ENCODE results near the gene ACTG1.

Gene ACTG1

GRCh38 chr17:81523402-81524038 is 10.9 kb upstream of the ACTG1 start:
- Histone ChIP-seq H3K14ac (ENCODE audit: low read length in 2 of 2) (peak overlapping the region in 1 of 2 experiments; percentile 61), H3K18ac (ENCODE audit: low read depth in 1 of 2, low read length in 2 of 2) (peak overlapping the region in 1 of 2 experiments; percentile 53), H3K79me1 (replicated peaks; ENCODE audit: low read length, poor library complexity, severe bottlenecking) (peaks cover 4% of the 10 kb centered on the region), H3K9me3 (ENCODE audit: control insufficient read depth, low read length) (no peaks in the 10 kb centered on the region), H3K4me3 (ENCODE audit: insufficient read depth in 1 of 2, low read depth in 1 of 2, low read length in 2 of 2) (peak overlapping the region in 1 of 2 experiments; percentile 60), H3K9ac (ENCODE audit: low read length) (peak overlapping the region; percentile 61), H2BK15ac (ENCODE audit: low read depth, poor library complexity, severe bottlenecking) (no peak overlapping the region), H2BK12ac (ENCODE audit: low read length in 2 of 2) (no peak overlapping the region), H2AFZ (ENCODE audit: low read depth, low read length) (no peak overlapping the region), H2AK5ac (ENCODE audit: low read length, severe bottlenecking) (peak overlapping the region; percentile 80), H3K27me3 (ENCODE audit: control insufficient read depth in 1 of 2, insufficient read depth in 1 of 2, low read length in 2 of 2) (peaks cover 0 to 39% of the 10 kb centered on the region in 2 experiments), H4K91ac (ENCODE audit: low read length) (peak overlapping the region; percentile 70), H3K36me3 (ENCODE audit: control insufficient read depth in 1 of 2, insufficient read depth in 2 of 2, low read depth in 1 of 2, low read length in 2 of 2) (no peaks in the 10 kb centered on the region), H4K8ac (ENCODE audit: low read length) (no peak overlapping the region), H3K4ac (ENCODE audit: low read depth in 1 of 2, low read length in 2 of 2) (no peak overlapping the region), H2BK120ac (ENCODE audit: low read depth, low read length) (no peak overlapping the region), H2BK5ac (ENCODE audit: low read depth, low read length, poor library complexity, severe bottlenecking) (no peak overlapping the region), H3K4me2 (ENCODE audit: low read length, poor library complexity, severe bottlenecking) (peak overlapping the region; percentile 57), H3K23ac (ENCODE audit: low read length in 2 of 2) (no peak overlapping the region), H3K4me1 (ENCODE audit: control insufficient read depth, insufficient read depth, low read depth, low read length) (peaks cover 43% of the 10 kb centered on the region), H3K27ac (ENCODE audit: low read length, poor library complexity, severe bottlenecking) (peak overlapping the region; percentile 55)
- 63% methylated on average over 17 of the region's 17 CpGs for WGBS
- no peak for DNase-seq

GRCh38 chr17:81522491-81523401 is 10.1 kb upstream of the ACTG1 start:
- no peak overlapping the region for H2BK120ac ChIP-seq (ENCODE audit: low read depth, low read length)
- no peak overlapping the region for H2AFZ ChIP-seq (ENCODE audit: low read depth, low read length)
- H2BK15ac ChIP-seq (ENCODE audit: low read depth, poor library complexity, severe bottlenecking): no peak overlapping the region
- H3K4me3 ChIP-seq (ENCODE audit: insufficient read depth in 1 of 2, low read depth in 1 of 2, low read length in 2 of 2): peak overlapping the region in 1 of 2 experiments; percentile 60
- WGBS: 76% methylated on average over 19 of the region's 26 CpGs
- no peak overlapping the region for H3K14ac ChIP-seq (ENCODE audit: low read length in 2 of 2)
- peak overlapping the region; percentile 55 for H3K27ac ChIP-seq (ENCODE audit: low read length, poor library complexity, severe bottlenecking)
- peak overlapping the region; percentile 19 for H3K4me2 ChIP-seq (ENCODE audit: low read length, poor library complexity, severe bottlenecking)
- H4K91ac ChIP-seq (ENCODE audit: low read length): no peak overlapping the region
- H3K4me1 ChIP-seq (ENCODE audit: control insufficient read depth, insufficient read depth, low read depth, low read length): peaks cover 50% of the 10 kb centered on the region
- no peak overlapping the region for H3K4ac ChIP-seq (ENCODE audit: low read depth in 1 of 2, low read length in 2 of 2)
- H2AK5ac ChIP-seq (ENCODE audit: low read length, severe bottlenecking): peak overlapping the region; percentile 19
- peak overlapping the region; percentile 38 for H4K8ac ChIP-seq (ENCODE audit: low read length)
- H3K36me3 ChIP-seq (ENCODE audit: control insufficient read depth in 1 of 2, insufficient read depth in 2 of 2, low read depth in 1 of 2, low read length in 2 of 2): peaks cover 0 to 7% of the 10 kb centered on the region in 2 experiments
- DNase-seq: peak; percentile 56
- H3K9ac ChIP-seq (ENCODE audit: low read length): peak overlapping the region; percentile 61
- H2BK5ac ChIP-seq (ENCODE audit: low read depth, low read length, poor library complexity, severe bottlenecking): no peak overlapping the region
- H3K9me3 ChIP-seq (ENCODE audit: control insufficient read depth, low read length): no peaks in the 10 kb centered on the region
- peaks cover 4% of the 10 kb centered on the region for H3K79me1 ChIP-seq (replicated peaks; ENCODE audit: low read length, poor library complexity, severe bottlenecking)
- H3K18ac ChIP-seq (ENCODE audit: low read depth in 1 of 2, low read length in 2 of 2): no peak overlapping the region
- peak overlapping the region in 1 of 2 experiments; percentile 2 for H2BK12ac ChIP-seq (ENCODE audit: low read length in 2 of 2)
- H3K23ac ChIP-seq (ENCODE audit: low read length in 2 of 2): no peak overlapping the region
- H3K27me3 ChIP-seq (ENCODE audit: control insufficient read depth in 1 of 2, insufficient read depth in 1 of 2, low read length in 2 of 2): peaks cover 0 to 34% of the 10 kb centered on the region in 2 experiments

DNA sequence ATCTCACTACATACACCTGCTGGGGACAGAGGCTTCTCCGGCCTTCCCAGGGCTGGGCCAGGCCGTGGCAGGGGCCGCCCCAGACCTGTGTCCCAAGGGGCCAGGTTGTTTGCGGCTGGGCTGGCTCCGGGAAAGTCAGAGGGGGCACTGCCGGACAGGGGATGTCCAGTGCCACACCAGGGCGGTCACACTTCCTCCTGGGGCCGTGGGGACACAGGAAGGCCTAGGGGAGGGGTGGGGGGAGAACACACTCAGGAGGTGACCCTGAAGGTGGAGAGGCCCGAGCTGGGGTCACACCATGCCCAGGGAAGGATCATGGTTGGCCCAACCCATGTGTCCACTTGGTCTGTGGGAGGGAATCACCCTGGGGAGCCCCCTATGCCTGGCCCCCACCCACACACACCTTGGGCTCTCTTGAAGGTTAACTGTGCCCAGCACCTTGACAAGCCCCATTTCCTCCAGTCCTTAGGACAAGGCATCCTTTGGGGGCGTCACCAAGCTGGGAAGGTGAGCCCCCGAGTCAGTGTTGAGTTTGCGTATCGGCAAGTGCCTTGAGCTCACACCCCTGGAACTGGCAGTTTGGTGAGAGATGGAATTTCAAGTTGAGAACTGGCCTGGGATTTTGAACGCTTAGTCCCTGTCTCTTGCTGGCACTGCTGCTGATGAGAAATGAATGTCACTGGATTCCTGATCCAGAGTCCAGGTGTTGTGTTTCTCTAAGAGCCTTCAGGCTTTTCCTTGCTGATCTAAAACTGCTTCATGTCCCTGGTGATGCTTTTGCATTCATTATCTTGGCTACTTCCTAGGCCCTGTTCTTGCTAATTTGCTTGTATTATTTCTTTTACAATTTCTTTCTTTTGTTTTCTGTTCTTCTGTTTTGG is 7.7 kb upstream of the ACTG1 start:
- Histone ChIP-seq H3K36me3 (ENCODE audit: control insufficient read depth in 1 of 2, insufficient read depth in 2 of 2, low read depth in 1 of 2, low read length in 2 of 2) (peaks cover 3 to 21% of the 10 kb centered on the region in 2 experiments), H3K27ac (ENCODE audit: low read length, poor library complexity, severe bottlenecking) (no peak overlapping the region), H2BK12ac (ENCODE audit: low read length in 2 of 2) (no peak overlapping the region), H3K14ac (ENCODE audit: low read length in 2 of 2) (no peak overlapping the region), H3K9me3 (ENCODE audit: control insufficient read depth, low read length) (no peaks in the 10 kb centered on the region), H2BK15ac (ENCODE audit: low read depth, poor library complexity, severe bottlenecking) (no peak overlapping the region), H3K4me2 (ENCODE audit: low read length, poor library complexity, severe bottlenecking) (no peak overlapping the region), H4K8ac (ENCODE audit: low read length) (no peak overlapping the region), H3K18ac (ENCODE audit: low read depth in 1 of 2, low read length in 2 of 2) (no peak overlapping the region), H3K4me3 (ENCODE audit: insufficient read depth in 1 of 2, low read depth in 1 of 2, low read length in 2 of 2) (no peak overlapping the region), H2AFZ (ENCODE audit: low read depth, low read length) (no peak overlapping the region), H3K9ac (ENCODE audit: low read length) (peak overlapping the region; percentile 63), H3K79me1 (replicated peaks; ENCODE audit: low read length, poor library complexity, severe bottlenecking) (peaks cover 4% of the 10 kb centered on the region), H3K4ac (ENCODE audit: low read depth in 1 of 2, low read length in 2 of 2) (no peak overlapping the region), H2BK5ac (ENCODE audit: low read depth, low read length, poor library complexity, severe bottlenecking) (no peak overlapping the region), H4K91ac (ENCODE audit: low read length) (no peak overlapping the region), H3K27me3 (ENCODE audit: control insufficient read depth in 1 of 2, insufficient read depth in 1 of 2, low read length in 2 of 2) (peaks cover 0 to 20% of the 10 kb centered on the region in 2 experiments), H3K23ac (ENCODE audit: low read length in 2 of 2) (no peak overlapping the region), H3K4me1 (ENCODE audit: control insufficient read depth, insufficient read depth, low read depth, low read length) (peaks cover 70% of the 10 kb centered on the region), H2BK120ac (ENCODE audit: low read depth, low read length) (no peak overlapping the region), H2AK5ac (ENCODE audit: low read length, severe bottlenecking) (no peak overlapping the region)
- 69% methylated on average over 14 of the region's 14 CpGs for WGBS
- no peak for DNase-seq

Data from mesenchymal stem cell (in vitro differentiated cells and primary cell).